ENCODE data around the gene MLLT1.

GRCh38 chr19:6288737-6289136 is 9.0 kb upstream of the MLLT1 start:
- no peak for TF ChIP-seq POLR2AphosphoS5 (IDR thresholded peaks at IDR 0.05; ENCODE audit: low read depth, low read length)
- no peak for TF ChIP-seq REST (IDR thresholded peaks at IDR 0.05; ENCODE audit: insufficient read depth in 1 of 2, low read depth in 2 of 2, low read length in 2 of 2)
- TF ChIP-seq SIN3A (IDR thresholded peaks at IDR 0.05; ENCODE audit: borderline replicate concordance, insufficient read depth, low read length): no peak
- no peak for TF ChIP-seq TAF1 (IDR thresholded peaks at IDR 0.05; ENCODE audit: borderline replicate concordance, insufficient read depth, low read length)
